Gastrocnemius medialis (tissue), 4 donors: Measurements from ENCODE around the gene ZNF497.

Source experiments
- POLR2A ChIP-seq, 2 donors: fragments of 450-650 bp; IDR thresholded peaks; one replicate each; pipeline ENCODE4 v1.6.1; 2017; ENCODE audit warnings: antibody characterized with exemption in 2 of 2, mild to moderate bottlenecking in 2 of 2, moderate library complexity in 2 of 2
- TF ChIP-seq, protein P1 (sequence below), 5 experiments: fragments of 450-650 bp in 3 of 5; fragments of 200-600 bp in 2 of 5; sonication (generic) in 2 of 5; IDR thresholded peaks in 4 of 5; conservative IDR thresholded peaks in 1 of 5; 1 replicate in 4 of 5; 2 replicates in 1 of 5; pipeline ENCODE4 v1.5.1; 2016 to 2019; ENCODE audit warnings: antibody characterized with exemption in 5 of 5, mild to moderate bottlenecking in 3 of 5, moderate library complexity in 3 of 5

DNA sequence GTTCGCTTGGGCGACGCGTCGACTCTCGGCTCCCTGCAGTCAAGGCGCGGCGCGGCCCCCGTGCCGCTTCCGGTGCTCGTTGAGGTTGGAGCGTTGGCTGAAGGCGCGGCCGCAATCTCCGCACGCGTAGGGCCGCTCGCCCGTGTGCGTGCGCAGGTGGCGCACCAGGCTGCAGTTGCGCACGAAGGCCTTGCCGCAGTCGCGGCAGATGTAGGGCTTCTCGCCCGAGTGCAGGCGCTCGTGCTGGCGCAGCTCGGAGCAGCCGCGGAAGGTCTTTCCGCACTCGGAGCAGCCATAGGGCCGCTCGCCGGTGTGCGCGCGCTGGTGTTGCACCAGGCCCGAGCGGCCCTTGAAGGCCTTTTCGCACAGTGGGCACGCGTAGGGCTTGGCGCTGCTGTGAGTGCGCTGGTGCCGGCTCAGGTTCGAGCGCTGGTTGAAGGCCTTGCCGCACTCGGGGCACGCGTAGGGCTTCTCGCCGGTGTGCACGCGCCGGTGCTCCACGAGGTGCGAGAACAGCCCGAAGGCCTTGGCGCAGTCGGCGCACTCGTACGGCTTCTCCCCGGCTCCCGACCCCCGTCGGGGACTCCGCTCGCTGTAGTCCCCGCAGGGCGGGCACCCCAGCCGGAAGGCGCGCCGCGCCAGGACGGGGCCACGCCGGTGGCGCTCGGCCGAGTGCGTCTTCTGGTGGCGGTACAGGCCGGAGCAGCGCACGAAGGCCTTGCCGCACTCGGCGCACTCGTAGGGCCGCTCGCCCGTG lies 5.3 kb upstream of the ZNF497 start:
- TF ChIP-seq, protein P1, sequence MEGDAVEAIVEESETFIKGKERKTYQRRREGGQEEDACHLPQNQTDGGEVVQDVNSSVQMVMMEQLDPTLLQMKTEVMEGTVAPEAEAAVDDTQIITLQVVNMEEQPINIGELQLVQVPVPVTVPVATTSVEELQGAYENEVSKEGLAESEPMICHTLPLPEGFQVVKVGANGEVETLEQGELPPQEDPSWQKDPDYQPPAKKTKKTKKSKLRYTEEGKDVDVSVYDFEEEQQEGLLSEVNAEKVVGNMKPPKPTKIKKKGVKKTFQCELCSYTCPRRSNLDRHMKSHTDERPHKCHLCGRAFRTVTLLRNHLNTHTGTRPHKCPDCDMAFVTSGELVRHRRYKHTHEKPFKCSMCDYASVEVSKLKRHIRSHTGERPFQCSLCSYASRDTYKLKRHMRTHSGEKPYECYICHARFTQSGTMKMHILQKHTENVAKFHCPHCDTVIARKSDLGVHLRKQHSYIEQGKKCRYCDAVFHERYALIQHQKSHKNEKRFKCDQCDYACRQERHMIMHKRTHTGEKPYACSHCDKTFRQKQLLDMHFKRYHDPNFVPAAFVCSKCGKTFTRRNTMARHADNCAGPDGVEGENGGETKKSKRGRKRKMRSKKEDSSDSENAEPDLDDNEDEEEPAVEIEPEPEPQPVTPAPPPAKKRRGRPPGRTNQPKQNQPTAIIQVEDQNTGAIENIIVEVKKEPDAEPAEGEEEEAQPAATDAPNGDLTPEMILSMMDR (IDR thresholded peaks at IDR 0.05 in 4 of 5, conservative IDR thresholded peaks at IDR 0.05 in 1 of 5) = no peak
- TF ChIP-seq POLR2A (IDR thresholded peaks at IDR 0.05) = no peak
